NCI-H526 (cell line): ENCODE data around the gene DAW1.
A peak's percentile ranks its signal among the peaks of the same experiment; 100 is the strongest.

Experiments used
- DNase-seq, 2 experiments: peaks; one replicate each; lab custom pipeline; 2025; lab: John Stamatoyannopoulos, UW

Gene DAW1

GRCh38 chr2:227862227-227862740 is 9.1 kb upstream of the DAW1 start:
- DNase-seq: peak; percentile 4 to 22

- no peak for DNase-seq
Observed at GRCh38 chr2:227862741-227863588, 8.5 kb upstream of the DAW1 start.

- DNase-seq: no peak
Observed at GRCh38 chr2:227864161-227864756, 7.2 kb upstream of the DAW1 start.

GRCh38 chr2:227865291-227865690 is 6.1 kb upstream of the DAW1 start:
- no peak for DNase-seq

- DNase-seq: no peak
Observed at GRCh38 chr2:227867386-227867785, 4.0 kb upstream of the DAW1 start.

GRCh38 chr2:227870710-227871374 is 589 bp upstream of the DAW1 start:
- no peak for DNase-seq

- no peak for DNase-seq
Observed at GRCh38 chr2:227872676-227873075, 1.2 kb downstream of the DAW1 start.

GRCh38 chr2:227876300-227876801 is 4.9 kb downstream of the DAW1 start:
- DNase-seq: no peak

GRCh38 chr2:227877421-227878310 is 6.2 kb downstream of the DAW1 start:
- DNase-seq: no peak

- no peak for DNase-seq
Observed at GRCh38 chr2:227880460-227880859, 9.0 kb downstream of the DAW1 start.

- DNase-seq: no peak
Observed at GRCh38 chr2:227881866-227882517, 10.6 kb downstream of the DAW1 start.

GRCh38 chr2:227884511-227884947 is 13.1 kb downstream of the DAW1 start:
- peak; percentile 22 to 56 for DNase-seq

- DNase-seq: no peak
Observed at GRCh38 chr2:227886149-227886548, 14.7 kb downstream of the DAW1 start.

GRCh38 chr2:227888289-227888688 is 16.9 kb downstream of the DAW1 start:
- no peak for DNase-seq

GRCh38 chr2:227889336-227889735 is 17.9 kb downstream of the DAW1 start:
- no peak for DNase-seq

GRCh38 chr2:227890495-227891079 is 19.2 kb downstream of the DAW1 start:
- DNase-seq: peak in 1 of 2 experiments; percentile 60

- DNase-seq: no peak
Observed at GRCh38 chr2:227891673-227892072, 20.2 kb downstream of the DAW1 start.

- DNase-seq: no peak
Observed at GRCh38 chr2:227903381-227903780, 31.9 kb downstream of the DAW1 start.

GRCh38 chr2:227906991-227907390 is 35.6 kb downstream of the DAW1 start:
- DNase-seq: no peak

- no peak for DNase-seq
Observed at GRCh38 chr2:227908266-227909054, 37.0 kb downstream of the DAW1 start.
